Right lobe of liver (tissue), 6 donors: Measurements from ENCODE around the gene HDAC10. TPM values are rescaled to one million over a fixed set of nuclear protein-coding genes. Genes with fewer than 3 reads are reported as not detected.

Experiments
- ATAC-seq, 4 donors: fragments of 200-7000 bp; cut with Tn5 transposase; one replicate each; pipeline ENCODE4 v1.9.1; 2020; ENCODE audit warnings: mild to moderate bottlenecking in 4 of 4, moderate library complexity in 4 of 4
- DNase-seq, 3 donors: peaks; one replicate each; pipeline ENCODE4 v3.0.0-alpha.2; 2020
- H3K27ac ChIP-seq, 3 donors: fragments of 200-600 bp; one replicate each; pipeline ENCODE4 v1.8.0; 2022
- H3K27me3 ChIP-seq, 2 donors: fragments of 200-600 bp; one replicate each; pipeline ENCODE4 v1.8.0; 2022
- H3K36me3 ChIP-seq, 4 donors: fragments of 200-600 bp; sonication (generic) in 1 of 4; one replicate each; pipeline versions ENCODE4 v1.5.1 to v1.8.0; 2017 to 2022; ENCODE audit warnings: control low read depth in 1 of 4
- H3K4me1 ChIP-seq, 4 donors: fragments of 200-600 bp; sonication (generic) in 1 of 4; one replicate each; pipeline versions ENCODE4 v1.5.1 to v1.8.0; 2017 to 2022; ENCODE audit warnings: control low read depth in 1 of 4
- H3K4me3 ChIP-seq, 3 donors: fragments of 200-600 bp; one replicate each; pipeline ENCODE4 v1.8.0; 2022
- H3K9me3 ChIP-seq, 4 donors: fragments of 200-600 bp; sonication (generic) in 1 of 4; one replicate each; pipeline versions ENCODE4 v1.5.1 to v1.8.0; 2017 to 2022; ENCODE audit warnings: control low read depth in 1 of 4
- CTCF ChIP-seq, 4 donors: fragments of 200-600 bp in 3 of 4; fragments of 450-650 bp in 1 of 4; IDR thresholded peaks; one replicate each; pipeline versions ENCODE4 v1.5.1 to v1.8.0; 2016 to 2022; ENCODE audit warnings: antibody characterized with exemption in 4 of 4, mild to moderate bottlenecking in 2 of 4
- POLR2A ChIP-seq: fragments of 450-650 bp; IDR thresholded peaks from one replicate; pipeline ENCODE4 v1.6.1; 2017; ENCODE audit warnings: antibody characterized with exemption, mild to moderate bottlenecking
- WGBS: methylation state at CpG from one replicate; pipeline ENCODE4 v1.1.6; 2018; ENCODE audit warnings: low coverage, low lambda C conversion rate; ENCODE audit not compliant: insufficient coverage; ENCODE audit errors: missing lambda C conversion rate; 5-methylcytosine and 5-hydroxymethylcytosine counted together
- intact Hi-C, 2 donors: fragments of 100-400 bp; cut with DNase I; formaldehyde crosslinking; loops; one replicate each; pipeline versions ENCODE4 v1.11.2 to v1.14.1; 2022
- long read RNA-seq: library from polyadenylated mRNA; unstranded; transcript quantifications from one replicate; pipeline ENCODE4 v2.0.0, GENCODE V29; 2019
- total RNA-seq, 6 experiments: library from RNA; depleted of rRNA in 2 of 6; stranded (reverse); fragments of >200 nt in 2 of 6; fragmentation: NEBNext Ultra II Directional in 3 of 6; extraction: Animal tissue kit (Norgen Biotek cat#: 25700) in 3 of 6; gene quantifications; one replicate each; pipeline versions ENCODE4 v1.1.0 to v1.2.4, GENCODE V29; 2016 to 2023
- donor health status: DM: no; HTN: yes; CAD: no.
- donor health status: DM: no; HTN: no; CAD: no.
- donor health status: DM: no; HTN: no; CAD: no.
- donor health status: DM: no; HTN: yes; CAD: no.
- donor health status: DM: no; HTN: yes; CAD: no.

Gene HDAC10
- total RNA-seq = 10 to 100 TPM; 19.6 to 30.5 (median 23.0) TPM
- long read RNA-seq = 0 reads

DNA sequence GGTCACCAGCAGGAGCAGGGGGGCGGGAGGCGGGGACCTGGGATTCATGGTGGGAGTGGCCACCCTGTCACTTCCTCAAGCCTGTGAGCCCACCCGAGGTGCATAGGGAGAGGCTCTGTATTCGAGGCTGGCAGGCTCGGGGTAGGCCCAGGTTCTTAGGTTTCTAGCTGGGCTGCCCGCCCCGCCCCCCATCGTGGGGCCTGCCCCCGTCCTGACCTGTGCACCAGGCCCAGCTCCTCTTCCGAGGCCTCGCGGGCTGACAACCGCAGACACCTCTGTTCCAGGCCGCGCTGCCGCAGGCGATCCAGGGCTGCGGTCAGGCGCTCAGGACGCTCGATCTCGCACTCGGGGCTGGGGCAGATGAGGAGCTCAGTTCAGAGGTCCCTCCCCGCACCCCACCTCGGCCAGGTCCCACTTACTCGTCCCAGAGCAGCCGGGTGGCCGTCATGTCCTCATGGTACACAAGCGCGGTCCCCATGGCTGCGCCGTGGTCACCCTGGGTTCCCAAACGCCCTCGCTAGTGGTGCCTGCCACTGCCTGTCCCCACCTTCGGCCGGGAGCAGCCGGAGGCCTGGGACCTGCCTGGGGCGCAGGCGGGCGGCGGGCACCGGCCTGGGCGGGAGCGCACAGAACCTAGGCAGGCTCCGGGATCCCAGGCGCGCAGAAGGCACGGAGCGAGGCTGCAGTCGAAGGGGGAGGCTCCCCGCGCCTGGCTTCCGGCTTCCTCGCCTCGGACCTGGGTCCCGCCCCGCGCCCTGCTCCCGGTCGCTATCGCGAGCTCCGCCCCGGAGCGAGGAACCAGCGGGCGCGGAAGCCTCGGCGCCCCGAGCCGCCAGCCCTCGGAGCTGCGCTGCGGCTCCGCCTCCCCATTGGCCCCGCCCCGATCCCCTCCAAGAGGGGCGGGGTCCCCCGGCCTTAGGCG, at the start of gene HDAC10:
Gene HDAC10, minus strand, starts transcription at position 711 of the 922 bp plus-strand sequence. Its CDS starts 233 bp downstream, at position 478.
- Histone ChIP-seq H3K4me1 (peaks cover 0 to 33% (median 8%) of the 10 kb centered on the region in 4 donors), H3K27ac (peak within 1 kb of the TSS in 2 of 3 donors; percentile 39 to 43), H3K36me3 (no peaks in the 10 kb centered on the region), H3K27me3 (no peaks in the 10 kb centered on the region), H3K4me3 (peak within 1 kb of the TSS; percentile 57 to 80 (median 67)), H3K9me3 (no peaks in the 10 kb centered on the region)
- TF ChIP-seq POLR2A (peak; percentile 53), CTCF (IDR thresholded peaks at IDR 0.05) (no peak)
- no CpG with 5 or more reads among the region's 81 CpGs for WGBS
- intact Hi-C loops = loop anchor here in 1 of 2 donors (5.0 kb wide), 1 partner anchor 91 kb away; the partner anchor contains the start of gene PPP6R2
- peak; percentile 88 to 90 (median 89) for DNase-seq
- ATAC-seq = peak; percentile 77 to 87 (median 82)

DNA sequence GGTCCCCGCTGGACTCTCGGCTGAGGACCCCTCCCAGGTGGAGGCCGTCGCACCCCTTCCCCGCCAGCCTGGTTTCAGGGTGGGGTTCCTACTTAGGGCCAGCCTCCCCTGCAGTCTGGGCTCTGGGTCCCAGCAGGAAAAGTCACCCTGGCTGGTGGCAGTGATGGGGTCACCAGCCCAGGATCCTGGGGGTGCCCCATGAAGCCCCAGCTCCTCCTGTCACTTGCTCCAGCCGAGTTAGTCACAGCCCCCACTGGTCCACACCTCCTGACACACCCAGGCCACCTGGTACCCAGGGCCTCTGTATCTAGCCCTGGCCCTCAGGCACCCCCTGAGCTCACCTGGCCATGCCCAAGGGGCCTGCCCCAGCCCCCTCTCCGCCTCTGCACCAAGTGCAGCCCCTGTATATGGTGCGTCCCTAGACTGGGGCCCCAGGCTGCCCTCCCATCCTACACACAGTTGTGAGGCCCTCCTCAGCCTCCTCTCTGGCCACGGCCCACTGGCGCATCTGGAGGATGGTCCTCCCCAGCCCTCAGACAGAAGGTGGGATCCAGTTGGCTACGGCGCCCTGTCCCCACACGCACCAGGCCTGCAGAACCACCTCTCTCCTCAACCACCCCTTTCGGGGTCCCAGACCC, 49.7 kb upstream of the HDAC10 start:
- WGBS = 67% methylated on average over 3 of the region's 14 CpGs
- ATAC-seq = no peak
- H3K4me3 ChIP-seq = peak overlapping the region in 2 of 3 donors; percentile 75
- H3K9me3 ChIP-seq = no peaks in the 10 kb centered on the region
- H3K4me1 ChIP-seq = peaks cover 0 to 80% (median 38%) of the 10 kb centered on the region in 4 donors
- no peaks in the 10 kb centered on the region for H3K27me3 ChIP-seq
- no peaks in the 10 kb centered on the region for H3K36me3 ChIP-seq
- no peak overlapping the region for H3K27ac ChIP-seq
- intact Hi-C loops = no loop called here
- TF ChIP-seq POLR2A = no peak
- TF ChIP-seq CTCF (IDR thresholded peaks at IDR 0.05) = no peak
- no peak for DNase-seq

DNA sequence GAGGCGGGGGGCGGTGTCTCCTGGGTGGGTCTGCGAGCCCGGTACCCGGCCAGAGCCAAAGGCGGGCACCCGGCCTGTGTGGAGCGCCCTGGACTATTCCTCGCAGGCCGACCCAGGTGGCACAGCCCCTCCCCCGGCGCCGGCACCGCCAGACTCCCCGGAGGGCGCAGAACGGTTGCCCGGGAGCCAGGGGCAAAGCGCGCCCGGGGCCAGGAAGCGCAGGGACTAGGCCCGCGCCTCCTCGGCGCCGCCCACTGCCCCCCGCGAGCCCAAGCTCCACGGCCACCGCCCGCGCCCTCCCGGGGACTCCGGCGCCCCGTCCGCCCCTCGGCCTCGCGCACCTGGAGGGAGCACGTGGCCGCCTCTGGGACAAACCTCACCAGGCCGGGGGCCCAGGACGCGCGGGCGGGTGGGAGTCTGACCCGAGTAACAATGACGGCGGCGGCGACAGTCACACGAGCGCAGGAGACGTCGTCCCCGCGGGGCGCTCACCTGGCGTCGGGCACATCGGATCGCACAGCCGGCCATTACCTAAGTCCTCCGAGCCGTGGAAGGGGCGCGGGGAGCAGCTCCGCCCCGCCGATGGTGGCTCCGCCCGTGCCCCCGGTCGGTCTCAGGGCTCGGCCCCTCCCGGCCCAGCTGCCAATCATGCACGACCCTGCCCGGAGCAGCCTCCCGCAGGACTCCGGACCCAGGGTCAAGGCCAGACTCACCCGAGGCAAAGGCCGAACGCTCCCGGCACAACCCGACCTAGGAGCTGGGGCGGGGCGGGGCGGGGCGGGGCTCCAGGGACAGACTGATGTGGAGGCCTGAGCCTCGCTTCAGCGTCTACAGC, 48.9 kb upstream of the HDAC10 start:
- ATAC-seq (peak; percentile 52 to 80 (median 75)), DNase-seq (peak; percentile 92 to 98 (median 96))
- WGBS = no CpG with 5 or more reads among the region's 93 CpGs
- peak overlapping the region; percentile 51 to 75 (median 75) for H3K4me3 ChIP-seq
- TF ChIP-seq CTCF (IDR thresholded peaks at IDR 0.05) (peak in 1 of 4 donors; percentile 16), POLR2A (peak; percentile 42)
- peak overlapping the region; percentile 44 to 70 (median 50) for H3K27ac ChIP-seq
- peaks cover 0 to 80% (median 38%) of the 10 kb centered on the region in 4 donors for H3K4me1 ChIP-seq
- H3K9me3 ChIP-seq = no peaks in the 10 kb centered on the region
- H3K36me3 ChIP-seq = no peaks in the 10 kb centered on the region
- H3K27me3 ChIP-seq = no peaks in the 10 kb centered on the region
- intact Hi-C loops = no loop called here
